Measurements from ENCODE around the gene THRB.

- TF ChIP-seq CTCF (IDR thresholded peaks at IDR 0.05; ENCODE audit: low read depth, low read length): no peak
- no peak for TF ChIP-seq MAX (IDR thresholded peaks at IDR 0.05; ENCODE audit: low read depth, low read length)
- no peak for TF ChIP-seq POLR2A (IDR thresholded peaks at IDR 0.05; ENCODE audit: extremely low read depth, insufficient read length)
- TF ChIP-seq MYC (IDR thresholded peaks at IDR 0.05; ENCODE audit: low read depth, low read length): no peak
Measured at GRCh38 chr3:24145481-24145880, 349.2 kb downstream of the THRB start.
